Measurements from ENCODE around the gene PITPNM2.

Gene PITPNM2

GRCh38 chr12:123143736-123144461 lies 7.0 kb downstream of the PITPNM2 start:
- DNase-seq, result no peak

- DNase-seq, result peak; percentile 33 to 51
Observed at GRCh38 chr12:123142921-123143735, 7.8 kb downstream of the PITPNM2 start.

- no peak for DNase-seq
Observed at GRCh38 chr12:123142518-123142840, 8.4 kb downstream of the PITPNM2 start.

DNA sequence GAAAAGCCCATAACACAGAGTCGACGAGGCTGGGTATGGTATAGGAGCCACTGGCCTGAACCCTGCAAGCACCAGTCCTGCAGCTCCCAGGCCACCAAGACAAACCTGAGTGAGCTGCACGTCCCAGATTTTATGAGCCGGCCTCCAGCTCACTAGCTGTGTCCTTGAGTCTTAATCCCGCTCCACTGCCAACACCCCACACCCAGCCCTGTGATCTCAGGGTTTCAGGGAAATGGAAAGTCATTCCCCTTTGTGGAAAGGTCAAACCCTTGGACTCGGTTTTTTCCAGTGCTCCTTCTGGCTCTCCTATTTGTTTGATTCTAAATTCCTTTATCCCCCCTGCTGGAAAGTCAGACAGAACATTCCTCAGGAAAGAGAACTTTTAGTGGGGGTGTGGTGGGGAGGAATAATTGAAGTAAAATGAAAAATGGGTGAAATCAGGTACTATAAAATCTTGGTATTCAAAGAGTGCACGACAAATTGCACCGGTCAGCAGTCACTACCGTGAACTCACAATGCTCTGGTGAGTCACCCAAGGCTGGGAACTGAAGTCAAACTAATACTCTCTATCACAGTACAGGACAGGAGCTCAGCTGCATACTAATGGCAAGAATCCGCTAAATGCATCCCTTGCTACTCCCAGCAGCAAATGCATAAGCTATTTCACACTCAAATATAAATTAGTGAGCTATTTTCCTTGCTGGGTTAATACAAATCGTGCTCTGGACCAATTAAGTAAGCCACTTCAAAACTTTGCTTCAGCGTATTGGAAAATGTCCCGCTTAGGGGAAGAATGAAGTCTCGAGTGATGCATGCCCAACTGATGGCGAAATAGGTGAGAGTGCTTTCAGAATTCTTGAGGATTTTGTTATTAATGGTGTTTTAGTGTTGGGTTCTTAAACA lies 9.0 kb downstream of the PITPNM2 start:
- peak in 1 of 2 donors; percentile 15 for DNase-seq

- no peak for DNase-seq
Observed at GRCh38 chr12:123140676-123141614, 9.9 kb downstream of the PITPNM2 start.

- DNase-seq, result no peak
Observed at GRCh38 chr12:123139926-123140675, 10.8 kb downstream of the PITPNM2 start.

- no peak for DNase-seq
Observed at GRCh38 chr12:123135688-123136087, 15.2 kb downstream of the PITPNM2 start.

GRCh38 chr12:123134826-123135225 lies 16.1 kb downstream of the PITPNM2 start:
- DNase-seq, result no peak

GRCh38 chr12:123134271-123134671 lies 16.6 kb downstream of the PITPNM2 start:
- no peak for DNase-seq

GRCh38 chr12:123133701-123134100 lies 17.2 kb downstream of the PITPNM2 start:
- DNase-seq, result no peak

DNA sequence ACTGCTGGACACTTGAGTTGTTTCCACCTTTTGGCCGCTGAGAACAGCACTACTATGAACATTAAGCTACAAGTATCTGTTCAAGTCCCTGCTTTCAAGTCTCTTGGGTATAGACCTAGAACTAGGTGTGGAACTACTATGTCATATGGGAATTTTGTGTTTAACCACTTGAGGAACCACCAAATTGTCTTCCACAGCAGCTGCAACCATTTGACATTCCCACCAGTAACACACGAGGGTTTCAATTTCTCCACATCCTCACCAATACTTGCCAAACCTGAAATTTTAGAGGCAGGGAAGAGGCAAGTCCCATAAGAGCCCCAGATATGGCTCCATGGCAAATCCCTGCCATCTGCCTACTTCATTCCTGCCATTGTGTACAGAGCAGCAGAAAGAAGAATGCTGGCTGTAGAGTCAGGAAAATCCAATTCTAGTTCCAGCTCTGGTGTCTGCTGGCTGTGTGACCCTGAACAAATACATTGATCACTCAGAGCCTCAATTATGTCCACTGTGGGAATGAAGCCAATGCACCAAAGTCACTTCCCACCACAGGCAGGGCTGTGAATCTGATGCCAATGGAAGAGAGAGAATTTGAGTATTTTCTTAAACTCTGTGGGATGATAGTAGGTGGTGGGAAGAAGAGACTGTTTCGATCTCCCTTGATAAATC lies 17.8 kb downstream of the PITPNM2 start:
- DNase-seq, result no peak

- no peak for DNase-seq
Observed at GRCh38 chr12:123131879-123132402, 18.9 kb downstream of the PITPNM2 start.

DNA sequence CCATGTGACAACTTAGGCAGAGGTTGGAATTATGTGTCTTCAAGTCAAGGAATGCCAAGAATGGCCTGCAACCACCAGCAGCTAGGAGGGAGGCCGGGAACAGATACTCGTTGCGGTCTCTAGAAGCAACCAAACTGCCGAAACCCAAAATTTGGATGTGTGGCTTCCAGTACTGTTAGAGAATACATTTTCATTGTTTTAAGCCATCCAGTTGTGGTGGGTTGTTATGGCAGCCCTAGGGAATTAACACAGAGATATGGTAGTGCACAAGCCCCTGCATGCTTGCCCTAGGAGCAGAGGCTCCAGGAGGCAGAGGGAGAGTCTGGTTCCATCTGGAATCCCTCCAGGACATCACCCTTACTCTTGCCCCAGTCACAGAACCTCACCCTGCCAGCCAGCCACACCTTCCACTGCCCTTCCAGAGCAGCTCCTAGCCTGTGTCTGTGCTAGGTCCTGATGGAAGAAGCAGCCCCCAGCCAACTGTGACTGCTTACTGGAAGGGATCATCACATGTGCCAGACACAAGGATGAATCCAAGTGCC lies 19.5 kb downstream of the PITPNM2 start:
- DNase-seq, result no peak

GRCh38 chr12:123129621-123130020 lies 21.3 kb downstream of the PITPNM2 start:
- DNase-seq, result no peak

GRCh38 chr12:123127182-123127495 lies 23.8 kb downstream of the PITPNM2 start:
- no peak for DNase-seq

GRCh38 chr12:123126294-123127181 lies 24.4 kb downstream of the PITPNM2 start:
- no peak for DNase-seq

- no peak for DNase-seq
Observed at GRCh38 chr12:123122626-123123025, 28.3 kb downstream of the PITPNM2 start.

GRCh38 chr12:123121670-123122069 lies 29.2 kb downstream of the PITPNM2 start:
- DNase-seq, result no peak

Measured in inflammatory macrophage (primary cell).